CD1c-positive myeloid dendritic cell (primary cell): ENCODE measurements around the gene PLCL1.
A peak's percentile ranks its signal among the peaks of the same experiment; 100 is the strongest.

Experiments
- DNase-seq: peaks from one replicate; pipeline ENCODE4 v3.0.0-alpha.2; 2016; ENCODE audit errors: extremely low spot score

Gene PLCL1

DNA sequence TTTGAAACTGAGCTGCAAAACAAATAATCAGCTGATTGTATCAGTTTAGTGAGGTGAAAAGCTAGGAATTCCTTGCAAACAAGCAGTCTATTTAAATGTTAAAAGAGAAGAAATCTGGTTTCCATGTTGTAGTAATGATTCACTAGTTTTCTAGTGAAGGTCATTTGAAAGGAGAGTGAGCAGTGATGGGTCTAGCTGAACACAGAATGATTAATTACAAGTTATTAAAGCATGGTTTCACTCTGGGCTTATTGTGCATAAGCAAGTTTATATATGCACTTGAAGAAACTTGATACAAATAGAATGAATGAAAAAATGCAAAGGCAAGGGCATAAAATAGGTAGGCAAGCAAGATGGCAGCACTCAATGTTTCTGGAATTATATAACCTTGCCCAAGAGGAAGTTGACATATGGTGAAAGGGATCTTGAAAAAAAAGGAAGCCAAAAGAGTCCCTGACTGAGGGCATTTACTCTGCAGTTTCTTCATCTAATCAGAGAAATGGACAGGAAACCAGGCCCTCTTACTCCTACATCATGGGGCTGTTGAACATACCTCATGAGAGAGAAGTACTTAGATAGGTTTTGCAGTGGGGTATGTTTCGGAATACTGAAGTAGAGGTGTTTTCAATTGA is 53.2 kb downstream of the PLCL1 start:
- peak; percentile 60 for DNase-seq

DNA sequence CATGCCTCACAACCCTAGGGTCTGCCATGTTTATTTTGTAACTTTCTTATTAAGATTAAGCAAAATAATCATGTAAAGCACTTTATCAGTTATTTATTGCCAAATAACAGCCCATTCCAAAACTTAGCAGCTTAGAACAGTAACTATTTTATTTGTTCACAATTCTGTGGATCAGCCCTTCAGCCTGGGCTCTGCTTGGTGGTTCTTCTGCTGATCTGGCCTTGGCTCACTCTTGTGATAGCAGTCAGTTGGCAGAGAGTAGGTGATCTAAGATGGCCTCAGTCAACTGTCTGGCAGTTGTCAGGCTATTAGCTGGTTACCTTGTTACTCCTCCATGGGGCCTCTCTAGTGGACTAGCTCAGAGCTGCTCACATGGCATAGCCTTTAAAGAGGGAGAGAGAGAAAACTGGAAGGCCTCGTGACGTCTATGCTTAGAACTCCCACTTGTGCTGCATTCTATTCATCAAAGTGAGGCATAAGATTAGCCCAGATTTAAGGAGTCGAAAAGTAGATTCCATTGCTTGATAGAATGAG is 54.3 kb downstream of the PLCL1 start:
- DNase-seq, result no peak

DNA sequence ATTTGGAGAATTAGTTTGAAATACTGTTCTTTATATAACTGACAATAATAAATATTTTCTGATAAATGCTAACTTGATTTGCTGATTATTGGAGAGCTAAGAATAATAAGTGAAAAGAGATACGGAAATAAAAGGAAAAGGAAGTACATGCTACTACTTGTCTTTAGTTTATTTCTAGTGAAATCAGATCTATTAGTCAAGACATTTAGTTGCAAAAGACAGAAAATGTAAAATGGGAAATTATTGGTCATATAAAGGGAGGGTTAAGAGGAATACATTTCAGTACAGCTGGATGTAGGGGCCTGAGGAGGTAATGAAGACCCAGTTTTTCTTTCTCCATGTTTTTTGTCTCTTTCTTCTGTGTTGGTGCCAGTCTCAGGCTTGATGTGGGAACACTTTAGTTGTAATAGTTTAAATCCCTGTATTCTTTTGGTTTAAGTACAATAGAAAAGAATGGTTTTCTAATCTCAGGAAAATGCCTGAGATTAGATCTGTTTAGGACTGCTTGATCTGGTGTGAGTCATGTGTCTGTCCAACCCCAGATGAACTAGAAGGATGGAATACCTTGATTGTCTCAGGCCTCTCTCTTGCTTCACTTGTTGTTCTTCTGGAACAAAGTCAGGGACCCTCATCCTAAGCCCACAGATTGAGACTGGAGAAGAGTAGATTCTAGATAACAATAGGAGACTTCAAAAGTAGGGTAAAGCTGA is 58.0 kb downstream of the PLCL1 start:
- no peak for DNase-seq

DNA sequence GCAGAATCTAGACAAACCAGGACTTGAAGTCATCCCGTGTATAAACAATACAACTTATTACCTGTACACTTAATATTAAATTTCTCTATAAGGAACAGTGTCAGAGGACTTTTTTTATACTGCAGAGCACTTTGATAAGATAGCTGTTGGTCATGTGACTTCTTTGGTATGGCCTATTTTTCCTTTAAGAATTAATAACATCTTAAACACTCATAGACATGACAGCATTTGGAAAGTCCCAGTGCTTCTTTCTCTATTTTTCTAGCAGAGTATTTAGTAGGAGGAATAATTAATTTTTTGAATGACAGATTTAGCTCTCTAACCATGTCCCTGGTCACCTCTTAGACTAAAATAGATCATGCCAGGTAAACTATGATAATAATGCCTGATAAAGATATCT is 59.4 kb downstream of the PLCL1 start:
- DNase-seq, result no peak

DNA sequence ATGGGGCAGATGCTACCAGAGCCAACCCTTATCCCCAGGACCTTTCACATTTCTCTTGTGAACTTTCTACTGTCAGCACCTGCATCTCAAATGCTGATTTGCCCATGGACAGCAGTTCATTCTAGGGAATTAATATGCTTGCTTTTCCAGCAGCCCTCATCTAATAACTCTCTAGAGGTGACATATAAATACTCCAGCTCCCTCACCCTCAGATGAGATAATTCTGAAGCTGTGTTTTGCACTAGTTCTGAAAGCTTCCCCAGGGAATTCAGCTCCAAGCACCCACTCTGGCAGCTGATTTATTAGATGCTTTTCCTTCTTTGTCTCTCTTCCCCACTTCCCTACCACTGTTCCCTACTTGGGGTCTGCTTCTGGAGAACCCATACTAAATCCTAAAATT is 62.1 kb downstream of the PLCL1 start:
- no peak for DNase-seq

DNA sequence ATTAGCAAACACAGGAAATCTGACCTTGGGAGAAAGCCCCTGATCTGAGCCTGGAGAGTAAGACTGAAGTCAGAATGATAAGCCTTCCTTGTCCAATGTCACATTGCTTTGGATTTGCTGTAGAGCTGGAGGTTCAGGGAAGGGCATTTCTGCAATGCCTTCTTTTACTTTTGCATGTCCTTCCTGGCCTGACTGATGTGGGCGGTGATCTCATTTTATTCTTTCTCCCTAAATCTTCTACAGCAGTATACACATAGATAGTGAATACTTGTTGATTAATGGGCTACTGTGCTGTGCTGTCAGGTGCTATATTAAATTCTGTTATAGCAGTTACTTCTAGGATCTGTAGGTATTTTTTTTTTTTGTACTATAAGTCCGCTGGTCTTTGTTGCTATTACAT is 62.6 kb downstream of the PLCL1 start:
- no peak for DNase-seq

DNA sequence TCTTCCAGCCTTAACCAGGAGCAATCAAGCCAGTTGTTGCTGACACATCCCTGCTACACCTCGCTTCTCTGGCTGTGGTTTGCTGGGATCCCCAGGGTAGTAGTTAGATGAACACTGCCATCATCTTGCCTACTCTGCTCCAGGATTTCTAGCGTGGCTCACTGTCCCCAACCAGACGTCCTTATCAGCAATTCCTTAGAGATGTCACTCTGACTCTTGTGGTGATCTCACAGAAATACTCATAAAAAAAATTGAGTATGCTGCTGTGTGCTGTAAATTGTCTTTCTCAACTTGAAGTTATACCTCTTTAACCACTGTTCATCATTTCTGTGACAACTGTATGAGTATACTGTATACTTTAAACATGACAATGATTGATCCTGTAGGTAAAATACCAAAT is 63.2 kb downstream of the PLCL1 start:
- DNase-seq, result no peak

DNA sequence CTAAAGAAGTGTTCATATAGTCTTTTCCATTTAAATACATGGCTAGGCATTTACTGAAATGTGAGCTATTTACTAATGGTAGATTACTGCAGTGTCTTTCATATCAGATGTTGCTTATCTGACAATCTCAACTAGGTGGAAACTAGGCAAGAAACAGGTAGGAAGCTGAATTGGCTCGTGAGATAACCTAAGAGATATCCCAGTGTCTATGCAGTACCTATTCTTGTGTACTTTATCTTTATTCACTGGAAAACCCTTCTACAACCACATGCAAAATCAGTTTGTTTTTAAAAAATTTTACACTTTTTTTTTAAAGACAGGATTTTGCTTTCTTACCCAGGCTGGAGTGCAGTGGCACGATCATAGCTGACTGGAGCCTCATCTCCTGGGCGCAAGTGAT is 63.8 kb downstream of the PLCL1 start:
- no peak for DNase-seq

DNA sequence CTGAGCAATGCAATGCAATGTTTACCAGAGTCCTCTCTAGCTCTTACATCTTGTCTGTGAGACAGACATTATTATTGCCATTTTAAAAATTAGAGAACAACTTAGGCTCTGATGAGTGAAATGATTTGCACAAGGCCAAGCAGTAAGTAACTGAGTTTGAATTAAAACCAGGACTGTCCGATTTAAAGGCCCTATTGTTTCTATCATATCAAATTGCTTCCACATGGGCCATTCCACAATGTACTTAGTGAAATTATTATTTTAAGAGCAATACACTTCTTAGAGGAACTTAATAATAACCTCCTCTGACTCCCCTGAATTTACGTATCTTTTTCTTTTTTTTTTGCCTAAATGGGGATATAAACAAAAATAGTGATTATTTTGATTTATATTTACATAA is 64.6 kb downstream of the PLCL1 start:
- no peak for DNase-seq

DNA sequence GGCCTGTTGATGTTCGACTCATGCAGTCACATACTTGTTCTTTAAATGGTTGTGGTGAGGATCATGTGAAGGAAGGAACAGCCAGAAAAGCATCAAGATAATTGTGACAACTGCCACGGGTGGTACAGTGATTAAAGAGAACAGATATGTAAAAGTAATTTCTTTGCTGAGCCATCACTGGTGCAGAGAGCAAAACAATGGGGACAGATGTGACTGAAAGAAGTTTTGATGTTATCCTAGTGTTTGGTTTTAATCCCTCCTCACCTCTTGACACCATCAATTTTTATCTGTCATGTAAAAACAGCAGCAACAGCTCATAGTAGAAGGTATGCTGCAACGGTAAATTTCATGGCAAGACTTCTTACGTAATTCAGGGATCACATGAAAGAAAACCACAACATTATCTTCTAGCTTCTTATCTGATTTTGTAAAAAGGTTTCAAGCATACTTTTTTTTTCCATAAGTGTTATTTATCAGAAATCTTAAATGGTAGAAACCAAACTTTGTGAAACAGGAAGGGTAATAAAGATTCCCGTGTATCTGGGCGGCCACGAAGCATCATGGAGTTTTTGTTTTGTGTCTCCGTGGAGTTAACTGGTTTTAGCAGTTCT is 65.2 kb downstream of the PLCL1 start:
- DNase-seq, result peak; percentile 39

DNA sequence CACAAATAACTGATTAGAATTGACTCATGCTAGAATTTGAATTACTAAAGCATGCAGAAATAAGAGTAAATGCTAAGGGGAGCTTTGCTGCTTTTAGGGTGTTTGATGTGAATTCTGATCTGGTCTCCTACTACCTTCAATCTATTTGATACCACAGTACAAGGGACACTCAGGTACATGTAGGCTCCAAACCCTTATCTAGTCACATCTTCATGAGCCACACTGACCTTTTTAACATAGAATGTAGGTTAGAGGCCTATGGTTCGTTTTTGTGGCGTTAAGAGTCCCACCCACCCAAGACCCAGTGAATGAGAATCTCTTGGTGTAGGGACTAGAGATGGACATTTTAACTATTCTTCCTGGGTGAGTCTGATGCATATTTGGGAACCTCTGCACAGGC is 65.7 kb downstream of the PLCL1 start:
- DNase-seq, result no peak

DNA sequence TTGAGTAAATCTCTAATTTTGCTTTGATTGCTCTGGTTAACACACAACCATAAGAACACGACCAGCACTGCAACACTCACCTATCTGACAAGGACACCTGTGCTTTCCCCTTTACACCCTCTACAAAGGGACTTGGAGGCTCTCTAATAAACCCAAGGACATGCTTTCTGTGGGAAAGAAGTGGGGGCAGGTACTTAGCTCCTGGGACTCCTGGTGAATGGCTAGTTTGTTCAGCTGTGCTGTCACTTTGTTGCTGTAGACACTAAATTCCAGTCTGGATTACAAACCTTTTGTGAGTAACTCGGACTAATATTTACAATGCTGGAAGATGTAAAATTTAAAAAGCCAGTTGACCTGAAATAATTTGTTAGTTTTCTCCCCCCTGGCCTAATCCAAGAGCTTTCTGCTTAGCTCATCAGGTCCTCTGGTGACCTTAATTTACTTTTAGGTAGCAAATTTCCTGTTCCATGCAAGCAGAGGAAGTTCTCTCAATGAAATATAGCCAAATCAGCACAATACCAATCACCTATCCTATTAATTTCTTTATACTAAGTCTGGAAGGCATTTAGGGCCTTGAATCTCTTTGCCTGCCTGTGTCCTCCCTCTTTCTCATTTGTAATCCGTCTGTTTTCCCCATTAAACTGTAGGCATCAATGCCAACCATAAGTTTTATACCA is 67.5 kb downstream of the PLCL1 start:
- DNase-seq, result no peak

DNA sequence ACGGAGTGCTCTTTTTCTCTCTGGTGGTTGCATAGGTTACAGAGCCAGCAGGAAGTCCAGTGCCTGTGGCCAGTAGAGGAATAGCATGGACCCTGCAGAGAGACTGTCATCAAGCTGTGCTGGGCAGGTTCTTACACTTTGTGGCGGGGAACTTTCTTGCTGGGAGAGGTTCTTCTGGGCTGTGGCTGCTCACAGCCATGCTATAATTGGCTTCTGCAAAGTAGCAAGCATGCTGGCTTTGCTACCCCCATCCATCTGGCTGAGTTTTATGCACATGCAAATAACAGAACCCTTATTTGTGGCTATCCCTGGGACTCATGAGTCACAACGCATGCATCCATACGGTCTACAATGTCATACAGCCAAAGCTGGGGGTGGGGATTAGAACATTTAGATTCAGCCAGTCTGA is 68.9 kb downstream of the PLCL1 start:
- DNase-seq, result no peak

DNA sequence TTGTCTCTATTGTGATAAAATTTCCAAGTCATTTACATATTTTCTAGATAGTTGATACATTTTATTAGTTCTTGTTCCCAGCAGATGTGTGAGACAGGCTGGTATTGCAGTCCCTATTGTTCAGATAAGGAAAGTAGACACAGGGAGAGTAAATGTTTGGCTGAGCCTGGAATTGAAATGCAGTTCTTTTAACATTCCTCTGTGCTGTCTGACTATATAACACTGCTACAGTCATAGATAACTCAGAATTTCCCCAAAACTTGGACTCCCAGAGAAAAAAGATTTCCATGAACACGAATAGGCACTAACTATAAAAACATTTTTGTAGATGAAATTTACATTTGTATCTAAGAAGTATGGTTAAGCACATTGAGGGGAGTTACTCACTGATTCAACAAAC is 71.4 kb downstream of the PLCL1 start:
- no peak for DNase-seq

DNA sequence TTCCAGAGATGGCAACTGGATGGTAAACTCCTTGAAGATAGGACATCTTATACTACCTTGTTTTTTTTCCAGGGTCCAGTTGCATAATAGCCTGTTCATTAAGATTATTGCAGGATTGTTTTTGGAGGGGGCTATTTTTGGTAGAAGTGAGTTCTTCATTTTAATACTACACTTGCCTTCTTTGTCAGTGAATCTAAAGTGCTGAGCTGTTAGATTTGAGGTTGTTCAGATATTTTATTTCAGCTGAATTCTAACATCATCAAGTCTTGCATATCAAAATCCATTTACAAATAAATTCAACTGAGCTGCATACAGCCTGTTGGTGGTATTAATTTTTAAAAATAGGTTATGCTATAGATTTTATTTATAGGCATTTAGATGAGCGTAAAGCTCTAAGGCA is 72.1 kb downstream of the PLCL1 start:
- no peak for DNase-seq

DNA sequence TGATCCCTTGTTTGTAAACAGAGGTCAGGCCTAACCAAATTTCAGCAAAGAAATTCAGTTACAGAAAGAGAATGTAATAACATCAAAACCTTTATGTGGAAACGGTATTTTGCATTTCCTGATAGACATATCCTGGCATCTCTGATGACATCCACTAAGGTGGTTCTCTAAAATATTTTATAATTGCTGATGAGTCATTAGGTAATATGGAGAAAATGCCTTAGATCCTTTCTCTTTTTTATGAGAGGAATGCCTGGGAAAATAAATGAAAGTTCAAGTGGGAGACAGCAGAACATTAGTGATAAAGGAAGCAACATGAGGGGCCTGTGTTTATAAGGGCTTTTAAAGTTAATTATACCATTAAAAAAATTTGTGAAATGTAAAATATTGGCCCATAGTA is 72.6 kb downstream of the PLCL1 start:
- DNase-seq, result no peak

DNA sequence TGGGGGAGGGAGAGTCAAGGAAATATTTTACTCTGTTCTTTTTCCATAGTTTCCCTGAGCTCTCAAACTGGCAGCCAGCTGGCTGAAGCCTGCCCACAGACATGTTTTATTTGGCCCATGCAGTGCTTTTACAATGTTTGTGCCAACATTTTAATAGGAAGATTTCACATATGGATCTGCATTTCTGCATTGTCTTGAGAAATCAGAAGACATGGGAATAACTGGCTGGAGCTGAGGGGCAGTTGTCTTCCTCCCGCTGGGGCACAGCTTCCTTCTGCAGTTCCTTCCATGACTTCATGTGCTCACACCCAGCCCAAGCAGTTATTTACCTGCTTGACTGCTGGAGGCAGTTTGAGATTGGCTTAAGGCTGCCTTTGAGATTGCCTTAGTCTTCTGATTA is 74.4 kb downstream of the PLCL1 start:
- DNase-seq, result no peak

DNA sequence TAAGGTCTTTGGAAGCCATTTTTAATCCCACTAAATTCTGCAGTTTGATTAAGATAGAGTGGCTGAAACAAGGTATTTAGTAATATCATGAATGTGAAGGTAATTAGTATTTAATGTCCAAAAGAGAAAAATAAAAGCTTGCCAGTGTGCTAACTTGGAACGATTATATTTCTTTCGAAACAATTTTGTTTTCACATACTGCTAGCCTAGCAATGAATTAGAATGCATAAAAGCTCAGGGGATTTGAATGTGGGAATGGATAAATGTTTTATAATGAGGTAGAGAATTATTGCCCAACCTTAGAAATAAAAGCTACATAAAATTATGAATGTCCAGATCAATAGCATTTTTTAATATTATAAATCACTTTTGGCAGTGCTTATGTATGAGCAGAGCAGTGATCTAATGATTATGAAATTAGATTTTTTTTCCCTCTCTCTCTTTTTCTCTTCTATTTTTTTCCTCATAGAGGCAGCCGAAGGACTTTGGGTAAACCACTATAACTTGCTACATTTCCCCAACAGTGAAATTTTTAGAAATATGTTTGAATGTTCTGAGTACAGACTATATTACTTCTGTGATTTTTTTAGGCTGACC is 75.5 kb downstream of the PLCL1 start:
- no peak for DNase-seq

DNA sequence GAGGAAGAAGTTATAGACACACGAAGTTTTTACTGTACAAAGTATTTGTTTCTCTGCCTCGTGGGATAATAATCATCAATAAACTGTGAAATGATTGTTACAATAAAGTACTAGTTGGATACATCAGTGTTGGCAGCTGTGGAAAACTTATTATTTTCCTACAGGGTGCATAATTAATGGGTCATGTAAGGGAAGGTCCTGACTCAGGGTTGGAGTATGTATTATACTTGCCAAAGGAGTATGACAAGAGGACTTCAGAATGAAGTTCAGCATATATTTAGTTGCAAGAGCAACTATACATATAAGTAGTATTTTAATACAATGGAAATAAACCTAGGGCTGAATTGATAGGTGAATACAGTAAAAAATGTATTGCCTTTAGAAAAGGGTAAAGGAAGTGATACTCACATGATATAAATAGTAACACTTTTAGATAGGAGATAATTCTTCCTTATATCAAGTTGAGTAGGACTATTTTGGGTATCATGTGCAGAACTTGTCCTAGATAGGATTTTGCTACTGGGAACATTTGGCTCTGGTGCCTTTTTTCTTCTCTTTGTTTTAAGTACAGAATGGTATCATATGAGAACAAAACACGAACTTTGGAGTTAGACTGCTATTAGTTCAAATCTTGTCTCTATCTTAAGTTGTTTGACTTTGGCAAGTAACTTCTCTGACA is 79.1 kb downstream of the PLCL1 start:
- no peak for DNase-seq

DNA sequence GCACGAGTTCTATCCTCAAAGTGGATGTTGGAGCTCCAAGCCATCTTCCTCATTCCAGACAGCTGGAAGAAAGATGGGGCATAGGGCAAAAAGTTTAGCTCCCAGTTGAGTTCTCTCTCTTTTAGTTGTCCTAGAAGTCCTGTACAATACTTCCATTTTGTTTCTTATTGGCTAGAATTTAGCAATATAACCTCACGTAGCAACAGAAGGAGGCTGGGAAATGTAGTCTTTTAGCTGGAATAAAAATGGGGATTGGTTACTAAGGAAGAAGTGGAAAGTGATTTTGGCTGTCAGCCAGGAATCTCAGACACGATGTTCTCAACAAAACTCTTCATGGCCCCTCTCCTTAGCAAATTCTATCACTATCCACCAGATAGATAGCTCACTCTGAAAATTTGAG is 79.9 kb downstream of the PLCL1 start:
- DNase-seq, result no peak

DNA sequence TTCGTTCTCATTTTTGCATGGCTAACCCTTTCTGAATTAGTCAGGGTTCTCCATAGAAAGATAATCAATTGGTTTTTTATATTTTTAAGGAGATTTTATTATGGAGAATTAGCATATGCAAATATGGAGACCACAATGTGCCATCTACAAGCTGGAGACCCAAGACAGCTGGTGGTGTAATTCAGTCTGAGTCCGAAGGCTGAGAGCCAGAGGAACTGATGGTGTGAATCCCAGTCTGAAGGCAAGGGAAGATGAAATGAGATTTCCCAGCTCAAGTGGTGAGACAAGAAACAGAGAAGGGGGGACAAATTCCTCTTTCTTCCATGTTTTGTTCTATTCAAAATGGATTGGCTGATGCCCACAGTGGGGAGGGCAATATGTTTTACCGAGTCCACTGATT is 80.7 kb downstream of the PLCL1 start:
- no peak for DNase-seq

DNA sequence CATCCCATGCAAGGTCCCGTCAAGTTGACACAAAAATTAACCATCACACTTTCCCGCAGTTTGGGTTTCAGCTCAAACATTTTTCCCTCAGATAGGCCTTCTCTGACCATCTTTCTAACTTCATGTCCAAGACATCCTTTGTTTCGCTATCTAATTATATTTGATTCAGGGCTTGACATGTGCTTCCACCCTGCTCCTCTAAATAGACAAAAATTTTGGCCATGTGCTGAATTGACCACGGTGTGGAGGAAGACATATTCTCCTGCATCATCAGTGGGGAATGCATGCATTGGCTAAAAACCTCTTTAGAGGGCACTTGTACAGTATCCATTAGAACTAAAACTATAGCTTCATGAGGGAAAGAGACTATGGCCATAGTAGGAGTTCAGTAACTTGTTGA is 81.2 kb downstream of the PLCL1 start:
- DNase-seq, result no peak
